ENCODE results near the gene SLC38A6.

GRCh38 chr14:61088081-61088480 lies 107.0 kb downstream of the SLC38A6 start:
- TF ChIP-seq SCMH1 (CRISPR knock-in tag; IDR thresholded peaks at IDR 0.05; ENCODE audit: borderline replicate concordance), result no peak
- no peak for TF ChIP-seq TCF7L2 (IDR thresholded peaks at IDR 0.05; ENCODE audit: low read depth, low read length)
- no peak for TF ChIP-seq SMAD1 (CRISPR knock-in tag; IDR thresholded peaks at IDR 0.05; ENCODE audit: borderline replicate concordance, low read depth)
- TF ChIP-seq HCFC1 (IDR thresholded peaks at IDR 0.05; ENCODE audit: low read depth, low read length), result no peak
- no peak for TF ChIP-seq RERE (CRISPR knock-in tag; IDR thresholded peaks at IDR 0.05; ENCODE audit: low read depth)
- TF ChIP-seq JARID2 (CRISPR knock-in tag; IDR thresholded peaks at IDR 0.05; ENCODE audit: insufficient replicate concordance), result no peak
- TF ChIP-seq ZNF614 (CRISPR knock-in tag; IDR thresholded peaks at IDR 0.05; ENCODE audit: borderline replicate concordance), result no peak
- no peak for TF ChIP-seq ATF2 (CRISPR knock-in tag; IDR thresholded peaks at IDR 0.05)

Data from HepG2 (cell line).